Mesenchymal stem cell (in vitro differentiated cells and primary cell): ENCODE measurements around the gene SGK1.
A peak's percentile ranks its signal among the peaks of the same experiment; 100 is the strongest.
"Not testable (repeated sequence)": the region's sequence is repeated elsewhere in the genome, so short reads cannot be mapped to it uniquely, and the experiment has no call there.

Source experiments
- DNase-seq: peaks from one replicate; pipeline ENCODE4 v3.0.0-alpha.2; 2013
- H2AFZ ChIP-seq: one replicate; pipeline ENCODE4 v1.6.1; 2013; ENCODE audit warnings: low read depth, mild to moderate bottlenecking, control low read depth, inconsistent platforms, low read length, moderate library complexity
- H2AK5ac ChIP-seq: 2 replicates; pipeline ENCODE4 v1.6.1; 2013; ENCODE audit warnings: low read length, moderate library complexity, mild to moderate bottlenecking, inconsistent platforms; ENCODE audit not compliant: severe bottlenecking
- H2BK120ac ChIP-seq: one replicate; pipeline ENCODE4 v1.6.1; 2013; ENCODE audit warnings: low read depth, mild to moderate bottlenecking, inconsistent platforms, low read length, moderate library complexity
- H2BK12ac ChIP-seq, 2 experiments: one replicate each; pipeline ENCODE4 v1.6.1; 2013; ENCODE audit warnings: inconsistent platforms in 2 of 2, low read length in 2 of 2, mild to moderate bottlenecking in 2 of 2, moderate library complexity in 2 of 2, control low read depth in 1 of 2
- H2BK15ac ChIP-seq: one replicate; pipeline ENCODE4 v1.6.1; 2013; ENCODE audit warnings: mild to moderate bottlenecking, low read depth, inconsistent platforms; ENCODE audit not compliant: poor library complexity, severe bottlenecking
- H2BK5ac ChIP-seq: 2 replicates; pipeline ENCODE4 v1.6.1; 2013; ENCODE audit warnings: low read depth, mild to moderate bottlenecking, low read length, control low read depth, inconsistent platforms; ENCODE audit not compliant: poor library complexity, severe bottlenecking
- H3K14ac ChIP-seq, 2 experiments: one replicate each; pipeline ENCODE4 v1.6.1; 2013; ENCODE audit warnings: inconsistent platforms in 2 of 2, low read length in 2 of 2, control low read depth in 1 of 2, mild to moderate bottlenecking in 1 of 2, moderate library complexity in 1 of 2
- H3K18ac ChIP-seq, 2 experiments: one replicate each; pipeline ENCODE4 v1.6.1; 2013; ENCODE audit warnings: inconsistent platforms in 2 of 2, low read length in 2 of 2, control low read depth in 1 of 2, low read depth in 1 of 2, mild to moderate bottlenecking in 1 of 2
- H3K23ac ChIP-seq, 2 experiments: one replicate each; pipeline ENCODE4 v1.6.1; 2013; ENCODE audit warnings: inconsistent platforms in 2 of 2, low read length in 2 of 2, mild to moderate bottlenecking in 2 of 2, moderate library complexity in 2 of 2, control low read depth in 1 of 2
- H3K27ac ChIP-seq: 2 replicates; pipeline ENCODE4 v1.5.1; 2013; ENCODE audit warnings: mild to moderate bottlenecking, moderate library complexity, low read length, control low read depth, inconsistent platforms; ENCODE audit not compliant: poor library complexity, severe bottlenecking
- H3K27me3 ChIP-seq, 2 experiments: 2 replicates each; pipeline versions ENCODE4 v1.6.1 to v1.7.0; 2013; ENCODE audit warnings: low read length in 2 of 2, mild to moderate bottlenecking in 2 of 2, moderate library complexity in 2 of 2, control low read depth in 1 of 2, inconsistent platforms in 1 of 2; ENCODE audit not compliant: control insufficient read depth in 1 of 2, insufficient read depth in 1 of 2
- H3K36me3 ChIP-seq, 2 experiments: 2 replicates each; pipeline versions ENCODE4 v1.6.1 to v1.7.0; 2013; ENCODE audit warnings: low read length in 2 of 2, control low read depth in 1 of 2, inconsistent platforms in 1 of 2, low read depth in 1 of 2, mild to moderate bottlenecking in 1 of 2; ENCODE audit not compliant: insufficient read depth in 2 of 2, control insufficient read depth in 1 of 2
- H3K4ac ChIP-seq, 2 experiments: one replicate each; pipeline ENCODE4 v1.6.1; 2013; ENCODE audit warnings: inconsistent platforms in 2 of 2, low read length in 2 of 2, mild to moderate bottlenecking in 2 of 2, moderate library complexity in 2 of 2, control low read depth in 1 of 2, low read depth in 1 of 2
- H3K4me1 ChIP-seq: 2 replicates; pipeline ENCODE4 v1.6.1; 2013; ENCODE audit warnings: low read depth, low read length, control low read depth; ENCODE audit not compliant: control insufficient read depth, insufficient read depth
- H3K4me2 ChIP-seq: 2 replicates; pipeline ENCODE4 v1.6.1; 2013; ENCODE audit warnings: low read length, mild to moderate bottlenecking, inconsistent platforms; ENCODE audit not compliant: poor library complexity, severe bottlenecking
- H3K4me3 ChIP-seq, 2 experiments: 2 replicates each; pipeline versions ENCODE4 v1.5.1 to v1.7.0; 2013; ENCODE audit warnings: low read length in 2 of 2, mild to moderate bottlenecking in 2 of 2, control low read depth in 1 of 2, low read depth in 1 of 2; ENCODE audit not compliant: insufficient read depth in 1 of 2
- H3K79me1 ChIP-seq: replicated peaks from 2 replicates; pipeline ENCODE4 v1.6.1; 2013; ENCODE audit warnings: mild to moderate bottlenecking, control low read depth, low read length, inconsistent platforms; ENCODE audit not compliant: poor library complexity, severe bottlenecking
- H3K9ac ChIP-seq: 2 replicates; pipeline ENCODE4 v1.7.0; 2013; ENCODE audit warnings: mild to moderate bottlenecking, low read length, moderate library complexity
- H3K9me3 ChIP-seq: 2 replicates; pipeline ENCODE4 v1.7.0; 2013; ENCODE audit warnings: mild to moderate bottlenecking, low read length; ENCODE audit not compliant: control insufficient read depth
- H4K8ac ChIP-seq: one replicate; pipeline ENCODE4 v1.6.1; 2013; ENCODE audit warnings: inconsistent platforms, mild to moderate bottlenecking, low read length, moderate library complexity
- H4K91ac ChIP-seq: one replicate; pipeline ENCODE4 v1.6.1; 2013; ENCODE audit warnings: mild to moderate bottlenecking, low read length, inconsistent platforms
- WGBS: methylation state at CpG from one replicate; pipeline ENCODE4 v1.1.7; 2013; ENCODE audit warnings: mixed read lengths; 5-methylcytosine and 5-hydroxymethylcytosine counted together

SGK1 gene

GRCh38 chr6:134238006-134238405 is 79.9 kb downstream of the SGK1 start:
- no peak overlapping the region for H3K4me2 ChIP-seq
- no peak overlapping the region for H3K18ac ChIP-seq
- no peak overlapping the region for H3K9ac ChIP-seq
- H3K79me1 ChIP-seq, result no peaks in the 10 kb centered on the region
- DNase-seq, result no peak
- H2AK5ac ChIP-seq, result no peak overlapping the region
- no peak overlapping the region for H3K23ac ChIP-seq
- no peak overlapping the region for H3K27ac ChIP-seq
- WGBS, result 75% methylated on average over 1 of the region's 2 CpGs
- no peak overlapping the region for H2BK120ac ChIP-seq
- no peak overlapping the region for H2BK15ac ChIP-seq
- no peak overlapping the region for H3K4ac ChIP-seq
- H2BK5ac ChIP-seq, result no peak overlapping the region
- no peaks in the 10 kb centered on the region for H3K27me3 ChIP-seq
- no peaks in the 10 kb centered on the region for H3K36me3 ChIP-seq
- no peak overlapping the region for H3K14ac ChIP-seq
- peaks cover 7% of the 10 kb centered on the region for H3K4me1 ChIP-seq
- H2AFZ ChIP-seq, result no peak overlapping the region
- no peaks in the 10 kb centered on the region for H3K9me3 ChIP-seq
- H3K4me3 ChIP-seq, result no peak overlapping the region
- H4K8ac ChIP-seq, result no peak overlapping the region
- H4K91ac ChIP-seq, result no peak overlapping the region
- no peak overlapping the region for H2BK12ac ChIP-seq

- Histone ChIP-seq H3K4ac (no peak overlapping the region), H3K18ac (no peak overlapping the region), H2BK5ac (no peak overlapping the region), H3K36me3 (no peaks in the 10 kb centered on the region), H2AK5ac (no peak overlapping the region), H3K9me3 (no peaks in the 10 kb centered on the region), H3K4me1 (peaks cover 7% of the 10 kb centered on the region), H3K9ac (no peak overlapping the region), H3K79me1 (no peaks in the 10 kb centered on the region), H3K27me3 (no peaks in the 10 kb centered on the region), H2BK120ac (no peak overlapping the region), H3K14ac (no peak overlapping the region), H4K8ac (no peak overlapping the region), H2AFZ (no peak overlapping the region), H2BK15ac (no peak overlapping the region), H3K23ac (no peak overlapping the region), H3K4me3 (no peak overlapping the region), H4K91ac (no peak overlapping the region), H3K27ac (no peak overlapping the region), H2BK12ac (no peak overlapping the region), H3K4me2 (no peak overlapping the region)
- 81% methylated on average over 6 of the region's 7 CpGs for WGBS
- peak; percentile 78 for DNase-seq
Observed at GRCh38 chr6:134235937-134236751, 81.8 kb downstream of the SGK1 start.

GRCh38 chr6:134235334-134235733 is 82.6 kb downstream of the SGK1 start:
- H3K4me2 ChIP-seq, H2BK12ac ChIP-seq, H3K23ac ChIP-seq, H4K8ac ChIP-seq, H3K9me3 ChIP-seq, H3K18ac ChIP-seq, H3K27me3 ChIP-seq, H3K27ac ChIP-seq, H2BK15ac ChIP-seq, DNase-seq, H3K79me1 ChIP-seq, H2AFZ ChIP-seq, H3K4ac ChIP-seq, H2BK120ac ChIP-seq, H3K9ac ChIP-seq, H2AK5ac ChIP-seq, H3K4me3 ChIP-seq, H4K91ac ChIP-seq, H3K4me1 ChIP-seq, H2BK5ac ChIP-seq, H3K36me3 ChIP-seq, H3K14ac ChIP-seq: not testable (repeated sequence)
- 97% methylated on average over 3 of the region's 4 CpGs for WGBS

DNA sequence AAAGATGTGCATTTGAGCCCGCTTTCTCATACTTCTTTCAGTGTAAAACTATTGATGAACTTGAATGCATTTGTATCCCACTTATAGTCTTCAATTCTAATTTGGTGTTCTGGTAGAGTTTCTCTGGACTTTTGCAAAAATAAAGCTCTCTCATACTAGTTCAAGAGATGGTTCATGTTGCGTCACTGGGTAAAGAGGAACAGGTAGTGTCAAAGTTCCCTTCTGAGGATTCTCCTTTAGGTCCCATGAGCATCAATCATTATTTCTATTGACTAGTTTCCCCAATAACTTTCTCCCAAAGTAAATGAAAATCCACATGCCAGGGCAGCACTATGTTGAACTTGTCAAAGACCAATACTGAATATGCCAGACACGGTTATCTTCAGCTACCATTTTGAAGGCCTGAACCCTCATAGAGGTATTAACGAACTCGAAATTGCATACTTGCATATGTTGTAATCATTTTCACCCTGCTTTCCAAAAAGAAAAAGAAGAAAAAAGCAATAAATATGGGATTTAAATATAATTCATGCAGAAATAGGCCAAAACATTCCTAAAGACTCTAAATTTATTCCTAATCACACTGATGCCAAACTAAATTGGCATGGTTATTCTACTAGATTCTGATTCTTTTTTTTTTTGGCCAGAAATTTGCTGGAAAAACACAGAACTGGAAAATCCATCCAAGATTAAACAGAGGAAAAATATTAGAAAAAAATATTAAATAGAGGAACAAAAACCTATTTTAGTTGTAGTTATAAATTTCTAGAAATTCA is 84.5 kb downstream of the SGK1 start:
- no peak overlapping the region for H2BK12ac ChIP-seq

More for the DNA sequence above, 84.5 kb downstream of the SGK1 start:
- Histone ChIP-seq H2AFZ (no peak overlapping the region), H3K18ac (no peak overlapping the region), H3K23ac (no peak overlapping the region), H3K14ac (no peak overlapping the region), H2BK5ac (no peak overlapping the region), H2BK15ac (no peak overlapping the region), H3K9ac (no peak overlapping the region), H3K27ac (no peak overlapping the region), H3K4me1 (peaks cover 7% of the 10 kb centered on the region), H2BK120ac (no peak overlapping the region), H3K4ac (no peak overlapping the region), H4K91ac (no peak overlapping the region), H4K8ac (no peak overlapping the region), H3K4me3 (no peak overlapping the region), H3K4me2 (no peak overlapping the region), H3K27me3 (no peaks in the 10 kb centered on the region), H2AK5ac (no peak overlapping the region), H3K9me3 (no peaks in the 10 kb centered on the region), H3K36me3 (no peaks in the 10 kb centered on the region), H3K79me1 (no peaks in the 10 kb centered on the region)
- DNase-seq, result no peak
- WGBS, result 100% methylated on average over 2 of the region's 5 CpGs
